OCI-LY1 (cell line): ENCODE measurements around the gene GPN2.

Experiments used
- EZH2 ChIP-seq: fragments of 200-600 bp; sonication (generic), shearing (Covaris generic); IDR thresholded peaks from 2 replicates; pipeline ENCODE4 v1.8.0; 2017; ENCODE audit warnings: borderline replicate concordance, mixed run types, mild to moderate bottlenecking, antibody characterized with exemption, low read length, moderate library complexity, mixed read lengths
- TF ChIP-seq, protein P1 (sequence below): fragments of 200-600 bp; sonication (generic), shearing (Covaris generic); IDR thresholded peaks from 2 replicates; pipeline ENCODE4 v1.5.1; 2017; ENCODE audit warnings: mild to moderate bottlenecking, antibody characterized with exemption, low read length, moderate library complexity, mixed read lengths

DNA sequence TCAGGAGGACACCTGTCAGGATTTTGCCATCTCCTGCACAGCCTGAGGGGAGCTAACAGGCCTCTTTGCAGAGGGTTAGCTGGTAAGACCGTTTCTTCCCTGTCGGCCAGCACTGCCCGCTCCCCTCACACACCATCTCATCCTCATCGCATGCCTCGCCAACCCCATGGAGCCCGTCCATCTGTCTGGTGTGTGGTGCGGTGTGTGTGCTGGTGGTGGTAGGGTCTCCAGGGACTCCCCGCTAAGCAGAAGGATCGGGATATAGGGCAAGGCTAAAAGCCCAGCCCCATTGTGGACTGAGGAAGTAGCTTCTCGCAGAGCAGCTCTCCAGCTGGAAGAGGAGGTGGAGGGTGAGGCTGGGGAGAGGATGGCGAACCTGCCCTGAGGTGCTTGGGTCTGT, 33.9 kb downstream of the GPN2 start:
- TF ChIP-seq, protein P1, sequence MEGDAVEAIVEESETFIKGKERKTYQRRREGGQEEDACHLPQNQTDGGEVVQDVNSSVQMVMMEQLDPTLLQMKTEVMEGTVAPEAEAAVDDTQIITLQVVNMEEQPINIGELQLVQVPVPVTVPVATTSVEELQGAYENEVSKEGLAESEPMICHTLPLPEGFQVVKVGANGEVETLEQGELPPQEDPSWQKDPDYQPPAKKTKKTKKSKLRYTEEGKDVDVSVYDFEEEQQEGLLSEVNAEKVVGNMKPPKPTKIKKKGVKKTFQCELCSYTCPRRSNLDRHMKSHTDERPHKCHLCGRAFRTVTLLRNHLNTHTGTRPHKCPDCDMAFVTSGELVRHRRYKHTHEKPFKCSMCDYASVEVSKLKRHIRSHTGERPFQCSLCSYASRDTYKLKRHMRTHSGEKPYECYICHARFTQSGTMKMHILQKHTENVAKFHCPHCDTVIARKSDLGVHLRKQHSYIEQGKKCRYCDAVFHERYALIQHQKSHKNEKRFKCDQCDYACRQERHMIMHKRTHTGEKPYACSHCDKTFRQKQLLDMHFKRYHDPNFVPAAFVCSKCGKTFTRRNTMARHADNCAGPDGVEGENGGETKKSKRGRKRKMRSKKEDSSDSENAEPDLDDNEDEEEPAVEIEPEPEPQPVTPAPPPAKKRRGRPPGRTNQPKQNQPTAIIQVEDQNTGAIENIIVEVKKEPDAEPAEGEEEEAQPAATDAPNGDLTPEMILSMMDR: no peak
- no peak for TF ChIP-seq EZH2
